Measurements from ENCODE around the gene PCF11. TPM values are rescaled to one million over a fixed set of nuclear protein-coding genes. Genes with fewer than 3 reads are reported as not detected.

PCF11 gene
- total RNA-seq, 4 donors from 2014 or later, result 53.1 to 153 (median 75.3) TPM

GRCh38 chr11:83166193-83166866 lies 9.4 kb downstream of the PCF11 start:
- no peak overlapping the region for H3K27ac ChIP-seq
- DNase-seq, result no peak
- no peaks in the 10 kb centered on the region for H3K27me3 ChIP-seq
- H3K4me3 ChIP-seq, result no peak overlapping the region
- H3K36me3 ChIP-seq, result peaks cover 0 to 75% (median 0%) of the 10 kb centered on the region in 3 donors
- peaks cover 0 to 44% (median 17%) of the 10 kb centered on the region in 4 donors for H3K4me1 ChIP-seq
- no peaks in the 10 kb centered on the region for H3K9me3 ChIP-seq
- TF ChIP-seq CTCF (IDR thresholded peaks at IDR 0.05) (no peak), POLR2A (IDR thresholded peaks at IDR 0.05) (no peak)

DNA sequence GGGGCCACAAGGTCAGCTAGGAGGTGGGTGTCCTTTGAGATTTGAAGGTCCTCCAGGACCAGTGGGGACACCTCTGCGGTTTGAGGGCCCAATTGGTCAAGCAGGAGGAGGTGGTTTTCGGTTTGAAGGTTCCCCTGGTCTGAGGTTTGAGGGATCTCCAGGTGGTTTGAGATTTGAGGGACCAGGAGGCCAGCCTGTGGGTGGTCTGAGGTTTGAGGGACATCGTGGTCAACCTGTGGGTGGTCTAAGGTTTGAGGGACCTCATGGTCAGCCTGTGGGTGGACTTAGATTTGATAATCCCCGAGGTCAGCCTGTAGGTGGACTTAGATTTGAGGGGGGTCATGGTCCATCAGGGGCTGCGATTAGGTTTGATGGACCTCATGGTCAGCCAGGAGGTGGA lies 11.8 kb downstream of the PCF11 start:
- Histone ChIP-seq H3K9me3 (no peaks in the 10 kb centered on the region), H3K4me1 (peaks cover 0 to 46% (median 19%) of the 10 kb centered on the region in 4 donors), H3K4me3 (no peak overlapping the region), H3K36me3 (peaks cover 0 to 92% (median 0%) of the 10 kb centered on the region in 3 donors), H3K27me3 (no peaks in the 10 kb centered on the region), H3K27ac (no peak overlapping the region)
- TF ChIP-seq POLR2A (IDR thresholded peaks at IDR 0.05), result no peak
- TF ChIP-seq CTCF (IDR thresholded peaks at IDR 0.05), result no peak
- DNase-seq, result no peak

DNA sequence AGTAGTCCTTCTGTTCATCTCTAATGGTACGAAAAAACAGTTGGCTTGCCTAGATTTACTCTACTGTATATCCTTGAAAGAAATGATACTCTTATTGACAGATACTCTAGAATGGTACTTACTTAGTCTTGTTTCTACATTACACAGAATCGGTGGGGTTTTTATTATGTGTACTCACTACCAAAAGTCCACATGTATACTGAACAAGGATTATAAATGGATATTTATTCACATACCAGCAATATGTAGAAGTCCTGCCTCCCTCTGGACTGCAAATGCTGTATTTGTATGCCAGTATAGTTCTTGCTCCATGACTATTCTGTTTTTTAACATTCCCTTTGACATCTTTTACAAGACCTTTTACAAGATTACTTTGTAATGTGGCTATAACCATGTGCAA lies 13.9 kb downstream of the PCF11 start:
- Histone ChIP-seq H3K9me3 (no peaks in the 10 kb centered on the region), H3K4me3 (peak overlapping the region in 3 of 4 donors; percentile 1 to 12 (median 2)), H3K36me3 (peaks cover 0 to 91% (median 0%) of the 10 kb centered on the region in 3 donors), H3K4me1 (peaks cover 0 to 66% (median 25%) of the 10 kb centered on the region in 4 donors), H3K27ac (no peak overlapping the region), H3K27me3 (no peaks in the 10 kb centered on the region)
- no peak for TF ChIP-seq CTCF (IDR thresholded peaks at IDR 0.05)
- TF ChIP-seq POLR2A (IDR thresholded peaks at IDR 0.05), result no peak
- no peak for DNase-seq

DNA sequence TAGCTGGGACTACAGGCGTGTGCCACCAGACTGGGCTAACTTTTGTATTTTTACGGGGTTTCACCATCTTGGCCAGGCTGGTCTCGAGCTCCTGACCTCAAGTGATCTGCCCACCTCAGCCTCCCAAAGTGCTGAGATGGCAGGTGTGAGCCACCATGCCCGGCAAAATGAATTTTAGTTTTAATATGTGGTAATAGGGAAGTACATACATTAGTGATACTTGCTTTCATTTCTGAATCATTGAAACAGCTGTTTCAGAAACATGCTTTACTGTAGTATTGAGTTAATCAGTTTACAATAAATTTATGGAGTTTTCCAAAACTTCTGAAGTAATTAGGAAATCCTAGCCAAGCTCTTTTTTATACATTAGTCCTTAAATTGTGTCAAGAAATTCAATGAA lies 15.6 kb downstream of the PCF11 start:
- H3K9me3 ChIP-seq, result no peaks in the 10 kb centered on the region
- H3K4me3 ChIP-seq, result no peak overlapping the region
- no peak overlapping the region for H3K27ac ChIP-seq
- DNase-seq, result no peak
- H3K27me3 ChIP-seq, result no peaks in the 10 kb centered on the region
- H3K36me3 ChIP-seq, result peaks cover 0 to 91% (median 0%) of the 10 kb centered on the region in 3 donors
- no peak for TF ChIP-seq CTCF (IDR thresholded peaks at IDR 0.05)
- TF ChIP-seq POLR2A (IDR thresholded peaks at IDR 0.05), result no peak
- H3K4me1 ChIP-seq, result peaks cover 0 to 73% (median 25%) of the 10 kb centered on the region in 4 donors

GRCh38 chr11:83174008-83174407 lies 17.1 kb downstream of the PCF11 start:
- no peak for TF ChIP-seq POLR2A (IDR thresholded peaks at IDR 0.05)
- TF ChIP-seq CTCF (IDR thresholded peaks at IDR 0.05), result no peak
- no peak for DNase-seq
- H3K27me3 ChIP-seq, result no peaks in the 10 kb centered on the region
- peaks cover 0 to 70% (median 25%) of the 10 kb centered on the region in 4 donors for H3K4me1 ChIP-seq
- H3K9me3 ChIP-seq, result no peaks in the 10 kb centered on the region
- H3K36me3 ChIP-seq, result peaks cover 0 to 89% (median 0%) of the 10 kb centered on the region in 3 donors
- H3K4me3 ChIP-seq, result no peak overlapping the region
- peak overlapping the region in 1 of 4 donors; percentile 13 for H3K27ac ChIP-seq

Data from Peyer's patch (tissue), 4 donors.